ENCODE results near the gene LRRC26.

DNA sequence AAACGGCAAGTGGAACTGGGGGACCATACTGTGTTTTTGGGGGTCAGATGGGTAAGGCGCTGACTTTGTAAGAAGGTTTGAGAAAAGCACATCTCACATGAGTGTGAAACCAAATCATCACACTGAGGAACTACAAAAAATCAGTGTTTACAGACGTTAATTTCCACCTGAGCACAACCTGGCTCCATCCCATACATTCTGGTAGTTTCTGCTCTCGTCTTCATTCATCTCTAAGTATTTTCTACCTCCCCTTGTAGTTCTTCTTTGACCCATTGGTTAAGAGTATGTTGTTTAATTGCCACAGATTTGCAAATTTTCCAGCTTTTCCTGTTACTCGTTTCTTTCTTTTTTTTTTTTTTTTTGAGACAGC, 46.4 kb downstream of the LRRC26 start:
- TF ChIP-seq, protein P1, sequence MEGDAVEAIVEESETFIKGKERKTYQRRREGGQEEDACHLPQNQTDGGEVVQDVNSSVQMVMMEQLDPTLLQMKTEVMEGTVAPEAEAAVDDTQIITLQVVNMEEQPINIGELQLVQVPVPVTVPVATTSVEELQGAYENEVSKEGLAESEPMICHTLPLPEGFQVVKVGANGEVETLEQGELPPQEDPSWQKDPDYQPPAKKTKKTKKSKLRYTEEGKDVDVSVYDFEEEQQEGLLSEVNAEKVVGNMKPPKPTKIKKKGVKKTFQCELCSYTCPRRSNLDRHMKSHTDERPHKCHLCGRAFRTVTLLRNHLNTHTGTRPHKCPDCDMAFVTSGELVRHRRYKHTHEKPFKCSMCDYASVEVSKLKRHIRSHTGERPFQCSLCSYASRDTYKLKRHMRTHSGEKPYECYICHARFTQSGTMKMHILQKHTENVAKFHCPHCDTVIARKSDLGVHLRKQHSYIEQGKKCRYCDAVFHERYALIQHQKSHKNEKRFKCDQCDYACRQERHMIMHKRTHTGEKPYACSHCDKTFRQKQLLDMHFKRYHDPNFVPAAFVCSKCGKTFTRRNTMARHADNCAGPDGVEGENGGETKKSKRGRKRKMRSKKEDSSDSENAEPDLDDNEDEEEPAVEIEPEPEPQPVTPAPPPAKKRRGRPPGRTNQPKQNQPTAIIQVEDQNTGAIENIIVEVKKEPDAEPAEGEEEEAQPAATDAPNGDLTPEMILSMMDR (optimal IDR thresholded peaks at IDR 0.05 in 1 of 3, IDR thresholded peaks at IDR 0.05 in 1 of 3, conservative IDR thresholded peaks at IDR 0.05 in 1 of 3; ENCODE audit: extremely low read depth in 1 of 3, insufficient read depth in 2 of 3, low read length in 3 of 3), result no peak
- no peak for TF ChIP-seq EZH2 (IDR thresholded peaks at IDR 0.05; ENCODE audit: low read length)

Measured in keratinocyte (primary cell).